HG03457 (cell line): ENCODE data around the gene ANKS1A.

Experiments used
- ATAC-seq: cut with Tn5 transposase; IDR thresholded peaks from one replicate; pipeline ENCODE4 v1.9.1; 2021; ENCODE audit warnings: moderate number of reproducible peaks; ENCODE audit not compliant: unreplicated experiment

Gene ANKS1A

DNA sequence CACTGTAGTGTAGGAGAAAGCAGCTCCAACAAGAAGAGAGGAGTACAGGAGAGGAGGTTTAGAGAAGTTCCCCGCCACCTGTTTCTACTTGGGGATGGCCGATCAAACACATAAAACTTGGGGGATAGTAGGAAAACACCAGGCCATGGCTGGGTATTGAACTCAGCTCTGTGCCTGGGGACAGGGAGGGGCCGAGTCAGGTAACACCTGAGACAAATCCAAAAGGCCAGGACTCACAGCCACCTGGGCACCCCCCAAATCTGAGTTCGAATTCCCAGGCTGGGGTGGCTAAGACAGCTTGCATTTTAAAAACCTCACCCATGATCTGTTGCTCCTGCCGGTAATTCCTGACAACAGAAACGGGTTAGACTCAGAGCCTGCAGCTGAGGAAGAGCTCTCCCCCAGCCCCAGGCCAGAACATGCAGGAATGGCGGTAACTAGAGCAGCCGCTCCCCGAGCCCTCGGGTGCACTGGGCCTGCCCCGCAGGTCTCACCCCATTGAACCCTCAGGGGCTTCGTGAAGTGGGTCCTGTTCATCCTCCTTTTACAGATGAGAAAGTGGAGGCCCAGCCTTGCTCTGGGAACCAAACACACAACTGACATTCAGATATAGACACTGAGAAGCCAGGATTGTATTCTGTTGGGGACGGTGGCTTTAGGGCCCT is 191.1 kb downstream of the ANKS1A start:
- ATAC-seq, result no peak

DNA sequence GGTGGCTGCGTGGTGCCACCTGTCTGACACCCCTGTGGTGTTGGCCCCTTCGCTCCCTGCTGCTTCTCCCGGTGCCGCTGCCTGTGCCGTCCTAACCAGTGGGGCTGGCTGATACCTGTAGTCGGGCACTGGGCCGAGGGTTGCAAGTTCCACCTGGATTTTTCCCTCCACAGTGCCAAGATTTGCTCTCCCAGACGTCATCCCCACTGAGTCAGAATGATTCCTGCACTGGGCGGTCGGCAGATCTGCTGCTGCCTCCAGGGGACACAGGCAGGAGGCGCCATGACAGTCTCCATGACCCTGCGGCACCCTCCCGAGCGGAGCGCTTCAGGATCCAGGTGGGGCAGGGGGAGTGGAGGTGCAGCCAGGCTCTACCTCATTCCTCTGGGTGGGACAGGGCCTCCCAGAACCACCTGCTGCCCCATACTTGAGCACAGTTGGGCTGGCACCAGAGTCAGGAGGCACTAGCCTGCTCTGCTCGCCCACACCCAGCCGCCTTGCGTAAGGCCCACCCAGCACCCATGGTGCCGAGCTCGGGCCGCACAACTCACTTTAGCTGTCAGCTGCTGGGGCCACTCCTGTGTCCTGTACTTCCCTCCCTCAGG is 191.9 kb downstream of the ANKS1A start:
- no peak for ATAC-seq

DNA sequence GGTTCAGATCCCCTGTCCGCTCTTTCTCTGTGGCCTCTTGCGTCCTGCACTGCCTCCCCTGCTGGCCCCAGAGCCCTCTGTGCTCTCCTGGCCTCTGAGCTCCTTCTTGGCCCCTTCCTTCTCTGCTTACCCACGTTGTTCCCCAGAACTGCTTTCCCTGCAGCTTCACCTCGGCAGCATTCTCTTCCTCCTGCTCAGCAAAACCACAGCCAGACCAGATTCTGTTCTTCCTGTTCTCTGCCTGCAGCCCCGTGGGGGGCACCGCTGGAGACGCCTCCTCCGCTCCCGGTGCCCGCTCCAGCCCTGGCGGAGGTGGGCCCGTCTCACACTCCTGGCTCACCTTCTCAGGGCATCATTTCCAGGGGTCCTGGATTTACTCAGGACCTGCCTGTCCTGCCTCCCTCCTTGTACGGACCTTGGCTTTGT is 192.4 kb downstream of the ANKS1A start:
- no peak for ATAC-seq

DNA sequence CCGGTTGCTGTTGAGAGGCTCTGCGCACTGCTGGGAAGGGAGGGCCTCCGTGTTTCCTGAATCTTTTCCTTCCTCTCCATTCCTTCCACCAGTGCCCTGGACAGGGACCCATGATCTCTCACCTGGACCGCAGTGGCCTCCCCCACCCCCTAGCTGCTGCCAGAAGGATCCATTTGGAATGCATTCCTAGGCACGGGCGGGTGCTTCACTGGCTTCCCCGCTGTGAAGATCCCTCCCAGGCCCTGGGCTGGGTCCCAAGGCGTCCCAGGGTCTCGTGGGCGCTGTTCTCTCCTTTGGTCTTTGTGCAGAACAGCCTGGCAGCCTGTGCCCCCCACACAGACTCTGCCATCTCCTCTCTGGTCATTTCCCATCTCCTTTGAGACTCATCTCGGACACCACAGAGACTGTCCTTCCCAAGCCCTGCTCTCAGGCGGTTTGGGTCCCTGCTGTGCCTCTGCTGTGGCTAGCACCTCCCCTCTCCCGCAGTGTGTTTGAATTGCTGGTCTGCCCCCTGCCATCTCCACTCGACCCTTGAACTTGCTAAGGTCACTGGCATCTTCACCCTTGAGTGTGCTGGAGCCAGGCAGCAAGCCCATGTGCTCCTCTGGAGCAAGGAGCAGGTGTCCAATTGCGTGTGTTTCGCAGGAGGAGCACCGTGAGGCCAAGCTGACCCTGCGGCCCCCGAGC is 193.1 kb downstream of the ANKS1A start:
- no peak for ATAC-seq

DNA sequence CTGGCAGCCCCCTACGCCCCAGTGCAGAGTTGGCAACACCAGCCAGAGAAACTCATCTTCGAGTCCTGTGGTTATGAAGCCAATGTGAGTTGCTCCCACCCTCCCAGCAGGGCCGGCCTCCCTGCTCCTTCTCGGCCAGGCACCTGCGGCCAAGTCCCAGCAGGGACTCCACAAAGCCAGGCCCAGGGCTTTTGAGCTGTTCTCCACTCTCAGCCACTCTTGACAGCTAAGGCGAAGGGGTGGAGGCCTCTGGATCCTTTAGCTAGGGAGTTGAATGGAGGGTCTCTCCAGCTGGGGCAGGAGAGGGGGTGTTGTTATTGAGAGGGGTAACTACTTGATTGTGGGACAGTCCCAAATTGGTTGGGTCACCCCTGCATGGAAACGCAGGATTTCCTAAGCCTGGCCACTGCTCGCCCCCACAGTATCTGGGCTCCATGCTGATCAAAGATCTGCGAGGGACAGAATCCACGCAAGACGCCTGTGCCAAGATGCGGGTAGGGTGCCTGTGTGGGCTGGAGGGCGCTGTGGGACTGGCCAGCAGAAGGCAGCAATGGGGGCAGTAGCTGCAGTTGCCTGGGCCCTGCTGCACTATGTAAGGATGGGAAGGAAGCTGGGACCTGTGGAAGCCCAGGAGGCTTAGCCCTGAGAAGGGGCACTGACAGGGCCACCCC is 193.8 kb downstream of the ANKS1A start:
- ATAC-seq, result no peak

DNA sequence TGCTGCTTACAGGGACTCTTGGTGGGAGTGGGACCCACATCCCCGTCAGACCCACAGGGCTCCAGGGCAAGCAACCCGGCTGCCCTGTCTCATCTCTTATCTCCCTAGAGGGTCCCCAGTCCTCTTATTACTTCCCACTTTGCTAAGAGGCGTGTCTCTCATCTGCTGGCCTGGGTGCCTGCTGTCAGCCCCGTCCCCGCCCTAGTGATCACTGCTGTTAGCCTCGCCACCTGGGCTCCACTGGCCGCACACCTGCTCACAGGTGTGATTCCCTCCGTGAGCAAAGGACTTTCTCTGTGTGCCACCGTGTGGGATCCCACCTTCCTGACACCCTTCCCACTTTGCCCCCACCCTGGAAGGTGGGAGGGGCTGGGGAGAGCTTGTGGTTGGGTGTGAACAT is 194.5 kb downstream of the ANKS1A start:
- no peak for ATAC-seq

DNA sequence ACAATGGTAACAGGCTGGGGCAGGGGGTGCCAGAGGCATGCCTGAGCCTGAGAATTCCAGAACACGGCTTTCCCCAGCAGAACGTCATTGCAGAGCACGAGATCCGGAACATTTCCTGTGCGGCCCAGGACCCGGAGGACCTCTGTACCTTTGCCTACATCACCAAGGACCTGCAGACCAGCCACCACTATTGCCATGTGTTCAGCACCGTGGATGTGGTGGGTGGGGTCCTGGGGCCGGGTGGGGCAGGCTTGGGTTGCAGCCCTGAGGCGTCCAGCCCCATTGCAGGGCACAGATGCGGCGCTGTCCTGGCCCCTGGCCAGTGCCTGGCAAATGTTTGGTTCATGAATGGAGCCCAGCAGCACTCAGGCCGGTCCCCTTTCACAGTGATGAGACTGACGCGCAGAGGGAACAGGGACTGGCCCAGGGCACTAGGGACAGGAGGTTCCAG is 195.0 kb downstream of the ANKS1A start:
- no peak for ATAC-seq

DNA sequence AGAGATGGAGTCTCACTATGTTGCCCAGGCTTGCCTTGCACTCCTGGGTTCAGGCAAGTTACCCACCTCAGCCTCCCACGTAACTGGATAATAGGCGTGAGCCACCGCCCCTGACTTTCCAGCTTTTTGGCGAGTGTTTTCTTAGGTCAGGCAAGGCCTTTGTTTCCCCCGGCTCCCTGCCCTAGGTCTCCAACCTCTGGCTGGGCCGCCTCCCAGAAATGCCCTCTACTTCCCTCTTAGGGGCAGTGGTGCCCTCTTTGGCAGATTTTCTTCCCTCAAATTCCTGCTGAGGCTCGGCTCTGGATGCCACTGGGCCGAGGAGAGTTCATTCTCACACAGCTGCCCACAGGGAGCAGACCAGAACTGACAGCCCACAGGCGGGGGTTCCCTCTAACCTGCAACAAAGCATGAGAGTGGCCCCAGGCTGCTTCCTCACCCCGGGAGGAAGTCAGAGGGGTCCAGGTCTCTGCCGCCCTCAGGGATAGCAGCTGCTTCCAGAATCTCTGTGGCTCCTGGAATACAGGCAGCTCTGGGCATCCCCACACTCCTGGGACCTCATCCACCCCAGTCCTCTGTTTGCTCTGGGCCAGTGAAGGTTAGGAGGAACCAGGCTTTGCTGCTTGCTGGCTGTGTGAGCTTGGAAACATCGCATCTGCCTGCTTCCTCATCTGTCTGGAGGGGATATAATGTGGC is 195.6 kb downstream of the ANKS1A start:
- no peak for ATAC-seq

DNA sequence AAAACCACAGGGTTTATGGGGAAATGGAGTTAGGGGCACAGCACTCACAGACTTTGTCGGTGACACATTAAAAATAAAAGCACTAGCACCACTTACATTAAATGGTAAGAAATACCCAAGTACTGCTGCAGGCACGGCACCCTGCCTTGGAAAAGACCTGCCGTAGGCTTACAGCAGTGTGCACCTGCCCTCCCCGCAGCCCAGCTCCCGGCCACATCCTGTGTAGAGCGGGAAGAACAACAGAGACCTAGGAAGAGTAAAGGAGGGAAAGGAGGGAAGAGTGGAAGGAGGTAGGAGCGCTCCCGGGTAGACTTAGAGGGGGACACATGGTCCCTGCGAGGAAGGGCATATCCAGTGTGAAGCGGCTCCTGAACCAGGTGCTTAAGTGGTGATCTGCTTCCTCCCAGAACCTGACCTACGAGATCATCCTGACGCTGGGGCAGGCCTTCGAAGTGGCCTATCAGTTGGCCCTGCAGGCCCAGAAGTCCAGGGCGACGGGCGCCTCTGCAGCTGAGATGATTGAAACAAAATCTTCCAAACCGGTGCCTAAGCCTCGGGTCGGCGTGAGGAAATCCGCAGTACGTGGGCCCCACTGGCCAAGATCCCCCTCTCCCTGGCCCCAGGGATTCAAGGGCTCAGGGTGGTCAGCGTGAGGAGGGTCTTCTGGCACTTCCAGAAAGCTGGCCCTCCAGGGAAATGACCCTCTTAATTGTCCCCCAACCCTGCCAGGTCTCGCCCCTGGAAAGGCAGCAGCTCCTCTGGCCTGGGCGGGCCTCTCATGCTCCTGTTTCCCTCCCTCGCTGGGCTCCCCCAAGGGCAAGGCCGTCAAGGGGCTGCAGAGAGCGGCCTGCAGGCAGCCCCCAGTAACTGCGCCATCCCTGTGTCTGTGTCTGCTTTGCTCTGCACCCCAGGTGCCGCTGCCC is 196.6 kb downstream of the ANKS1A start:
- ATAC-seq, result no peak

DNA sequence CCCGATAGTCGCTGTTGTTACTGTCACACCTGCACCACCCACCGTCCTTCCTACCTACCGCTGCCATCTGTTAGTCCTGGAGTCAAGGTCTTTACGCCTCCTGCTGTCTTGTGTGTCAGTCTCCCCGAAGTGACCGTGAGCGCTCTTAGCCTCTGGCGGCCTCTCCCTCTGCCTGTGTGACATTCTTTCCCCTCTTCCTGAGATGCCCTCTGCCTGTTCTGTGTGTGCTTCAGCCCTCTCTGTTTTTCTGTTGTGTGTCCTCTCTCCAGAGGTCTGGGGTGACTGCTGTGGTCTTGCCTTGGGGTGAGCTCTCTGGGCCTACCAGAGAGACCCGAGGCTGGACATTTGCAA is 197.2 kb downstream of the ANKS1A start:
- no peak for ATAC-seq

DNA sequence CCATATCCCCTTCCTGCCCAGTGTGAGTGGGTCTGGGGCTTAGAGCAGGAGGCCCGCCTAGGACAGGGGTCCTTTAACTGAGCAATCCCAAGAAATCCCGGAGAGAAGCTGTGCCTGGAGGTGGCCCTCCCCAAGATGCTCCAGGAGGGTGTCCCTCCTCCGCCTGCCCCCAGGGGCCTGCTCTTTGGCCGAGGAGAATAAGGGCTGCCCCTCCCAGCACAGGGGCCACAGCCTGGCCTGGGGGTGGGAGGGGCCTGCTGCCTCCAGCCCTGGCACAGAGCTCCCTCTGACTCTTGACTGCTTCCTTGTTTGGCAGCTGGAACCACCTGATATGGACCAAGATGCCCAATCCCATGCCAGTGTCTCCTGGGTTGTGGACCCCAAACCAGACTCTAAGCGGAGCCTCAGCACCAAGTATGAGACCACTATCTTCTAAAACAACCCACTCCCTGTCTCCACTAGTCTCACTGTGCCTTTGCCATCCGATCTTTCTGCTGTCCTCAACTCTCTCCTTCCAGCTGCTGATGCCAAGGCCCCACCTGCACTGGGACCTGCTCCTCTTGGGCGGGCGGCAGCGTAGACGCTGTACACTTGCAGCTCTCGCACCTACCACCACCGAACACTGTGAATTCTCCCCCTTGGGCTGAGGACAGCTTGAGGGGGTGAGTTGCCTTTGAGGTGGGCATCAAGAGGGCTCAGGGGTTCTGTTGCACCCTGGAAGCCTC is 197.7 kb downstream of the ANKS1A start:
- ATAC-seq, result no peak

DNA sequence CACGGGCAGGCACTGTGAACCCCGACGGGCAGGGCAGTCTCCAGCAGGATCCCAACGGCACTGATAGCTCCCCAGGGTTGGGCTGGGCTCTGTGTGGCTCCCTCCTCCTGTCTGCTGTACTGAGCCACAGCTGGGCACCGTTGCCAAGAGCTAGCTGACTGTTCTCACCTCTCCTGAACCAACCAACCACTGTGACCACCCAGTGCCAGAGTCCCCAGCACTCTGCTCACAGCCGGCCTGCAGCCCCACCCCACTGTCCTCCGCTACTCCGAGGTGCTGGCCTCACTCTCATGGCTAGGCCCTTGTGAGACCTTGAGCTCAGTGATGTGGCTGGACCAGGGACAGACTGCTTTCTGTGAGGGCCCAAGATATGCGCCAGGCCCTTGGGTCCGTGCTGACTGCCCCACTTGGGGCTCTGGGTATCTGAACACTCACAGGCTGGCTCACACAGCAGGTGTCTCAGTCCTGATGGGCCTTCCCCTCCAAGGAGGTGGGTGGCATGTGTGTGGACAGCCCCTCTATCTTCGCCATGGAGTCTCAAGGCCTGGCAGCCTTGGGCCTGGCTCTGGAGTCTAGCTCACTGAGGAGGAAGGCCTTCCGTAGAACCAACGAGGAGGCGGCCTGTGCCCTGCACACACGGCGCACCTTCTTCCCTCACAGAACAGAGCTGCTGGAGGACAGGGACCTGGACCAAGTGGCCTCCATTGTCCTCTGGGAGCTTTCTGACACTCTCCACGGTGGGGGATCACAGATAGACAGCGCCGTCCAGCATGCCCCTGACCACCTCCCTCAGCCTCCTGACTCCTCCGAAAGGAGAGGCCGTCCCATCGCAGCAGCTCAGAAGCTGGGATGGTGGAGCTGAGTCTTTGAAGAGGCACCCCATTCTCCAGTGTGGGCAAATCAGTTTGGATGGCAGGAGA is 198.6 kb downstream of the ANKS1A start:
- no peak for ATAC-seq

DNA sequence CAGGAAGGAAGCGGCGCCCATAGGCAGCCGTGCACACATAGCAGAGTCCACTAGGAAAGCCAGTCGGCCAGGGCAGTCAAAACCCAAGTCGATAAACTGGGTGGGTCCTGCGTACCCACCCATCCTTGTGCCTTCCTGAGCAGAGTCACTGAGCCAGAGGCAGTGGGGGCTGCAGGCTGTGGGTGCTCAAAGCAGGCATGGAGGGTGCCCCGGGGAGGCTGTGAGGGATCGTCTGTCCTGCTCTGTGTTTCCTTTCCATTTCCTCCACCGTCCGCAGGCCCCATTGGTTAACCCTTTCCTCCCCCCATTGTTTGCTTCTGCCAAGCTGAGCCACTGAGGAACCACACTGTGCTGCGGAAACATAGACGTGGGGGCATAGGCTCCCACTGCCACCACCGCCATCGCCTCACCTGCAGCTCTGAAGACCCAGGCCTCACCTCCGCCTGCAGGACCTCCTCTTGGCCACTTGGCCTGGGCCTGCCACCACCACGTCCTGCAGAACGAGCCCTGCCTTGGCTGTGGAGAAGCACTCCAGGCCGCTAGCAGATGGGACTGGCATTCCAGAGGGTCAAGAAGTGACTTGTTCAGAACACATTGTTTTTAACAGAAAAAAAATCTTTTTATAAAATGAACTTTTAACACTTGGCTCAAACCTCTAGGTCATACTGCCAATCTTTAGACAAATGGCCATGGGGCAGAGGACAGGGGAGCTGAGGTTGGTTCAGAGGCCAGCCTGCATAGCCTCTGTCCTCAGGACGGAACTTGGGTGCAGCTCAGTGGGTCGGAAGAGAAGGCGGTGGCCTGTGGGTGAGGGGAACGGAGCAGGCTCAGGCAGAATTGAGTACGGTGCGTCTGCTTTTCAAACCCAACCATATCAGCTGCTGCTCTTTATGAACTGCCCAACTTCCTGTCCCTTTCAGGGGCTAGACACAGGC is 199.5 kb downstream of the ANKS1A start:
- ATAC-seq, result no peak

DNA sequence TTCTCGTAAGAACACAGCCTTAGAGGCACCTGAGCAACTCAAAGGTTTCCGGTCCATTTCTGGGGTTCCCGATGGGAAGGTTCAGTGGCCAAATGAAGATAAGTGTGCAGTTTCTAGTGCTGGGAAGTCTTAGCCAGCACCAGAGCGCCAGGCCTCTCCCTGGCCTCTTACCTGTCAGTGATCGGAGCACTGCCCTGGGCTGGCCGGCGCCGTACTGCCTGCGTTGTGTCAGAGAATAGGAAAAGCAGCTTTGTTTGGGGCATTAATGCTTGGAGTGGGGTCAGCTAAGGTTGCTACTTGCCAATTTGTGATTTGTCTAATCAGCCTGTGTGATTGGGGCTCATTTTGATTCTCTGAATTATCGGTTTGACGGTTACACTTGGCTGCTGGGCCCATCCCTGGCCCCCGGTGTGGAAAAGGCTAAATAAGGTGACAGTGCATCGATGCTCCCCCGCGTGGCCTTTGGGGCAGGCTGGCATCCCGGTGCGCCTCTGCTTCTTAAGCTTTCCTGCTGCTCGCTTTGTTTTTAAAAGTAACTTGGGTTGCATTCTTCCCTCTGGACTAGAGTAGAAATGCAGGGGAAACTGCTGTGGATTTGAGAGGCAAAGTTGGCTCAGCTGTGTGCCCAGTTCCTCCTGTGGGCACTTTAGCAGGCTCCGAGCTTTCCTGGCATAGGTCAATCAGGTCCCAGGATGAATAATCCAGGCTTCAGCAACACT is 200.3 kb downstream of the ANKS1A start:
- no peak for ATAC-seq

DNA sequence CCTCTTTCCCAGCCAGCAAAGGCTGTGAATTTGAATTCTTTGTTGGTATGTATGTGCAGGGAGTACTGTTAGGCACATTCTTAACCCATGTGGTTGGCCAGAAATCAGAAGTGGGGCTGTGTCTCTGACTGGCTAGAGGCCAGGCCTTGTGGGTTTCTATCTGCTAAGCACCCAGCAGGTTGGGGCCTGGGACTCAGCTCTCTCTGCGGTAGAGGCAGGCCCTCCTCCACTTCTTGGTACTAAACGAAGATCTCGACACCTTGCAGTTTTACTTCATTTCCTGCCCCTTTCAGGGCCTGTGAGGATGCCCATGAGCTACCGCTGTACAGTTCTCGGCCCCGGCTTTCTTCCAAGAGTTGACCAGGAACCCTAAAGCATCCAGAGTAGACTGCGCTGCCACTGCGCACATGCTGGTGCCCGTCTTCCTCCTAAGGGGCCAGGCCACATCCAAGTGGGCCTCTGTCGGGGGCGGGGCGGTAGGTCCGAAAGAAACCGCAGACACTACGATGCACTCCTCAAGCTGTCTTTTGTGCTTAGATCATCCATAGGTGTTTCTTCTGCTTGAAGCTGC is 201.0 kb downstream of the ANKS1A start:
- no peak for ATAC-seq

DNA sequence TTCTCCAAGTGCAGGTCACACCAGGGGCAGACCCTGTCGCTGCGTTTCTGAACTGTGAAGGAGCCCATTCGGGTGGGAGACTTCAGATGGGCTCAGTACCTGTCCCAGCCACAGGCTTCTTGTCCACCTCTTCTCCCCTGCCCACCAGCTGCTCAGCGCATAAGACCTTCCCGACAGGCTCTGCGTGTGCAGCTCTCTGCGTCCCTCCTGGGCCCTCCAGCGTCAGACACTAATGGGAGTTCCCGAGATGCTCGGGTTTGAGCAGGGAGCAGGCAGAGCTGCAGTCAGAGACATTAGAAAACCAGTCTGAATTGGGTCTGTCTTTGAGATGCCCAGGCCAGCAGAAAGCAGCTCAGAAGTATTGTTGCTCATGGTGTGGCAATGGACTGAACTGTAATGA is 201.7 kb downstream of the ANKS1A start:
- no peak for ATAC-seq
